GM18909 (cell line): ENCODE results near the gene SEC11A.
A peak's percentile ranks its signal among the peaks of the same experiment; 100 is the strongest.
"Not testable (repeated sequence)": the region's sequence is repeated elsewhere in the genome, so short reads cannot be mapped to it uniquely, and the experiment has no call there.

Experiments used
- ATAC-seq: cut with Tn5 transposase; IDR thresholded peaks from one replicate; pipeline ENCODE4 v1.9.1; 2021; ENCODE audit warnings: mild to moderate bottlenecking; ENCODE audit not compliant: unreplicated experiment, poor library complexity

SEC11A gene

DNA sequence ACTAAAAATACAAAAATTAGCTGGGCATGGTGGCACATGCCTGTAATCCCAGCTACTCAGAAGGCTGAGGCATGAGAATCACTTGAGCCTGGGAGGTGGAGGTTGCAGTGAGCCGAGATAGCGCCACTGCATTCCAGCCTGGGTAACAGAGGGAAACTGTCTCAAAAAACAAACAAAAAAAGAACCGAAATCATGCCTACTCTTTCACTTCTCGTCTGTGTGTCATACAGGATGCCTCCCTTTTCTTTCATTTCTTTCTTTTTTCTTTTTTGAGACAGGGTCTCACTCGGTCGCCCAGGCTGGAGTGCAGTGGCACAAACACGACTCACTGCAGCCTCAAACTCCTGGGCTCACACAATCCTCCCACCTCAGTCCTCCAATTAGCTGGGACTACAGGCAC is 29.5 kb downstream of the SEC11A start:
- ATAC-seq, result not testable (repeated sequence)

DNA sequence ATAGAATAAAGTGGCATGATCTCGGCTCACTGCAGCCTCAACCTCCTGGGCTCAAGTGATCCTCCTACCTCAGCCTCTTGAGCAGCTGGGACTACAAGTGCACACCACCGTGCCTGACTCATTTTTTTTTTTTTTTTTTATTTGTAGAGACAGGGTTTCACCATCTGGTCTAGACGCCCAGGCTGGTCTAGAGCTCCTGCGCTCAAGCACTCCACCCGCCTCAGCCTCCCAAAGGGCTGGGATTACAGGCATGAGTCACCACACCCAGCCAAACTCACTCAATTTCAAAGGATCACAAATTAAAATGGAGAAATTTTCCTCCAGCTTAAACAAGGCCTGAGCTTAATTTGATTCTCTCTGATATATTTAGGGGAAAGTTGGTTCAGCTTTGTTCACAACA is 30.6 kb downstream of the SEC11A start:
- no peak for ATAC-seq

DNA sequence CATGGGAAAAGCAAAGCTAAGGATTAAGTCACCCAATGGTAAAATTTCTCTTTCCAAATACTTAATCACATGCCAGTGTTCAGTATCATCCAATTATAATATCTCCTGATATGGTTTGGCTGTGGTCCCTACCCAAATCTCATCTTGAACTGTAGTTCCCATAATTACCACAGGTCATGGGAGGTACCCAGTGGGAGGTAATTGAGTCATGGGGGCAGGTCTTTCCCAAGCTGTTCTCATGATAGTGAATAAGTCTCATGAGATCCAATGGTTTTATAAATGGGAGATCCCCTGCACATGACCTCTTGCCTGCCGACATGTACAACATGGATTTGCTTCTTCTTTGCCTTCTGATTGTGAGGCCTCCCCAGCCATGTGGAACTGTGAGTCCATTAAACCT is 31.8 kb downstream of the SEC11A start:
- ATAC-seq, result no peak

DNA sequence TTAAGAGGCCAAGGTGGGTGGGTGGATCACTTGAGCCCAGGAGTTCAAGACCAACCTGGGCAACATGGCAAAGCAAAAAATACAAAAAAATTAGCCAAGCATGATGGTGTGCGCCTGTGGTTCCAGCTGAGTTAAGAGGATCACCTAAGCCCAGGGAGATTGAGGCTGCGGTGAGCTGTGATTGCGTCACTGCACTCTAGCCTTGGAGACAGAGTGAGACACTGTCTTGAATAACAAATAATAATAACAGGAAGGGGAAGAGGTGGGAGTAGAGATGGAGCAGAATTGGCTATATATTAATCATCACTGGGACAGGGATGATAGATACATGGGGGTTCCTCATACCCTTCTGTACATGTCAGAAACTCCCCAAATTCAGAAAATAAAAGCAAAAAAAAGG is 34.1 kb downstream of the SEC11A start:
- no peak for ATAC-seq

DNA sequence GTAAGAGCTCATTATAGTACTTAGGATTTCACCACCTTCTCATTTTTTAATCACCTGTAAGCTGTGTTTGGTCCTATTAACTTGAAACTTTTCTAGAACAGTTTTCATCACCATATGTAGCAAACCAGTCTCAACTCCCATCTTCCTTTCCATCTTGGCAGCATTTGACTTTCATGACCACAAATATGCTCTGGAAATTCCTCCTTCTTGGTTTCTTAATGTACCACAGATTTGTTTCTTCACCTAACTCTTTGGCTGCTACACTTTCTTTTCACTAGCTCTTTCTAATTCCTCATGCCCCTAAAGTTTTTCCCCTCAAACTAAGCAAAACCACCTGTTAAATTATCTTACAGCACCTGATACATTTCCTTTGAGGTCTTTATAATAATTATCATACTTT is 44.7 kb downstream of the SEC11A start:
- no peak for ATAC-seq

DNA sequence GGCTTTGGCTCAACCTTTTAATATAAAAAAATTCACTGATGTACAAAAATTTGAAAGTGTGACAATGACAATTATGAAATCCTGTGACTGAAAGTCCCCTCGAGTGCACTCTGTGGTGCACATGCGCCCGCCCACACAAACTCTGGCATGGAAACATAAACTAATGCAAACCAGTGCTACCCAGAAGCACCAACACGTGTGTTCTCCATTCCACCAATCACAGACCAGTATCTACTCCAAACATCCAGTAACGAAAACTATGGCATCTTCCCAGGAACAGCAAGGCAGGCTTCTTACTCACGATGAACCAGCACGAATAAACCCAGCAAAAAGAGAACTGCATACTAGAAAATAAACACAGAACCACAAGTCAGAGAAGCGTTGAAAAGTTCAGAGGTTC is 46.2 kb downstream of the SEC11A start:
- no peak for ATAC-seq

DNA sequence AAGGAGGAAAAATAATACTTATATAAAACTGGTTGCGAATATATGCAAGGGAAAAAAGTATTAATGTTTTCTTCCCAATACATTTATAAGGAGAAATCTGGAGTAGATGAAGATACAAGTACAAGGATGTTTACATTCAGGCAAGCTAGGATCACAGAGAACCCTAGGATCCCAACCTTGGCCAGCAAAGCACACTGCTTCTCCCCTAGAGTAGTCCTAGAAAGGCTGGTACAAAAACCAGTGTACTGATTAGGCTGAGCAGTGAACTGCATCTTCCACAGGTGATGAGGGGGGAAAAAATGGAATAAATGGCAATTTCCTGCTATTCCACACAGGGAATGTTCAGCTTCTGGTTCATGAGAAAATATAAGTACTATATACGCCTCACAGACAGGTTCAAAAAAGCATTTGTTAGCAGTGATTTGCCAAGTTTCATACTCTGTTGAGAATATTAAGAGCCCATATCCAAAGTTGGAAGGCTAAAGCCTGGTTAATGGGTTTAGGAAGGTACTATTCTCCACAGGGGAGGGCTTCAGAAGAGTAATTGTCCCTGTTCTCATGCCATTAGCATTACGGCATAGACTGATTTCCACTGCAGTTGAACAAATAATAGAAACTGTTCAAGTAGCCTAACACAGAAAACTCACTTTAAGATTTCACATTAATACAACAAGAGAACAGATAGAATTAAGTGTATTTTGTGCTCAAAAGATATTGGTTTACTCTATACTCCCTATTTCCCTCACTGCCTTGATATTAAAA is 47.5 kb downstream of the SEC11A start:
- ATAC-seq, result no peak

DNA sequence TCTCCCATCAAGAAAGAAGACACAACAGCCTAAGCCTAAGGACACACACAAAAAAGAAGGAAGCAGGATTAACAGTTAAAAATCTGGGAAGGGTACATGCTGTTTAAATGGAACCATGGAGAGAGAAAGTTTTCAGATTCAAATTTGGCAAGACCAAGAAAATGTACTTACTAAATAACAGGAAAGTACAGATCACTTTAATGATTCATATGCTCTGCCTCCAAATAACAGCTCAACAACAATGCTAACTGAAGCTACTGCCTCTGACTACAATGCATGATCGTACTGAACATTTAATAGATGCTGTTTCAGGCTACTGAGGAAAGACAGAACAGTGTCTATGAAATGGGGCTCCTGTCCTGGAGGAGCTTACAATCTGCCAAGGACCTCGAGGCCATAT is 49.6 kb downstream of the SEC11A start:
- ATAC-seq, result no peak

DNA sequence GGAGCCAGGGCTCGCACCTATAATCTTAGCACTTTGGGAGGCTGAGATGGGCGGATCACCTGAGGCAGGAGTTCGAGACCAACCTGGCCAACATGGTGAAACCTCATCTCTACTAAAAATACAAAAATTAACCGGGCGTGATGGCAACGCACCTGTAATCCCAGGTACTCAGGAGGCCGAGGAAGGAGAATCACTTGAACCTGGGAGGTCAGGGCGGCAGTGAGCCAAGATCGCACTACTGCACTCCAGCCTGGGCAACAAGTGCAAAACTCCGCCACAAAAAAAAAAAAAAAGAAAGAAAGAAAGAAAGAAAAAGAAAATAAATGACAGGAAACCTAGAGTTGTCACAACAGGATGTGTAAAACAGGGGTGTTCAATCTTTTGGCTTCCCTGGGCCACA is 54.9 kb downstream of the SEC11A start:
- ATAC-seq, result no peak

DNA sequence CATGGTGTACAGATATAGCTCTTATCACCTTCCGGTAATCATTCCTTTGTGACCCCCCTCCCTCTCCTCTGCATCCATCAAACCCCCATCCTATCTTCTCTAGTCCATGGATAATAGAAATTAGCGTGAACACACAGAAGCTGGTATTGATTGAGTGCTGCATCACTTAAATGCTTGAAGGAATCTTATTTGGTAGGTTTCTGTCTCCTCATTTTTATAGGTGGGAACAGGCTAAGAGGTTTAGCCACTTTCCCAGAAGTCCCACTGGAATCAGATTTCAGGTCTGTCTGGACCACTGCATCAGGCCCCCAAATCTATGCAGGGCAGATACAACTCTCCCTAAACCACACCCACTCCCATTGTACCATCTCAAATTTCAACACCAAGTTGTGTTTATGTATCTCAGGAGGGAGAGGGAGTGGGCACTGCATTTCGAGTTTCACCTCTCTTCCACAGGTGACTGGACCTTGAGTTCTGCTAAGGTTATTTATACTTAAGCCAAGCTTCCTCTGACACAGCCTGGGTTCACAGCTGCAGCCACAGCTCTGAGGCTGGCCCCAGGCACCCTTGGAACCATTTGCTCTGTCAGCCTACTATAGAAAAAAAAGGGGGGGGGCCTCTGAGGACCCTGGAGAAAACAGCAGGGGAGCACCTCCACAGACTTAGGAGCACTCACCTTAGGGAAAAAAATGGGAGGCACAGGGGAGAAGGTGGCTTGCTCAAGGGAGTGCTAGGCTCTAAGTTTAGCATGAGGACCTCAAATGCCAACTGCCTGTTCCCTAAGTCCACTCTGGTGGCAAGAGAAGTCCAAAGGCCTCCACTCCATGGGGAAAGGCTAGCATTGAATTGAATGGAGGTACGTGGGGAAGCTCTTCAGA is 55.8 kb downstream of the SEC11A start:
- no peak for ATAC-seq

DNA sequence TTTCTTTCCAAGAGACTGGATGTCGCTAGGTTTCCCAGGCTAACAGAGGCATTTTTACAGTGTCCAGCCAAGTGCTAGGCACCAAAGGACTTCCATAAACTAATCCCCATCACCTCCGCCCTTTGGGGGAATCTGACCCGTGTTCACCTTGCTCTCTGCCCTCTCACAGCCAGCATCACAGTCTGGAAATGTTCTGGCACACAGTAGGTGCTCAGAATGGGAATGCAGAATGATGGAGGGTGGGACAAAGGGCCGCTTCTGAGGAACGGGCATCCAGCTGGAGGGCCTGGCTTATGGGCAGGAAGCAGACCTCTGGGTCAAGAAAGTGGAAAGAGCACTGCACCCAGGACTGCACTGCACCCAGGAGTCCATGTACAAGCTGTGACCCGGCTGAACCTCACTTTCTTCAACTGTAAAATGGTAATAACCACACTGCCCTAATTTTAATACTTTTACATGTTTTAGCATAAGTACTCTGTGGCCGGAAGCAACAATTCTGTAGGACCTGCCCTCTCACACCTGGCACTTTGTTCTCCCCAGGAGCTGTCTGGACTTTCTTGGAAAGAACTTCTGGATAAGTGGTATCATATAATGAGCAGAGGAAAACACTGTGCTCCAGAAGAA is 57.0 kb downstream of the SEC11A start:
- no peak for ATAC-seq

DNA sequence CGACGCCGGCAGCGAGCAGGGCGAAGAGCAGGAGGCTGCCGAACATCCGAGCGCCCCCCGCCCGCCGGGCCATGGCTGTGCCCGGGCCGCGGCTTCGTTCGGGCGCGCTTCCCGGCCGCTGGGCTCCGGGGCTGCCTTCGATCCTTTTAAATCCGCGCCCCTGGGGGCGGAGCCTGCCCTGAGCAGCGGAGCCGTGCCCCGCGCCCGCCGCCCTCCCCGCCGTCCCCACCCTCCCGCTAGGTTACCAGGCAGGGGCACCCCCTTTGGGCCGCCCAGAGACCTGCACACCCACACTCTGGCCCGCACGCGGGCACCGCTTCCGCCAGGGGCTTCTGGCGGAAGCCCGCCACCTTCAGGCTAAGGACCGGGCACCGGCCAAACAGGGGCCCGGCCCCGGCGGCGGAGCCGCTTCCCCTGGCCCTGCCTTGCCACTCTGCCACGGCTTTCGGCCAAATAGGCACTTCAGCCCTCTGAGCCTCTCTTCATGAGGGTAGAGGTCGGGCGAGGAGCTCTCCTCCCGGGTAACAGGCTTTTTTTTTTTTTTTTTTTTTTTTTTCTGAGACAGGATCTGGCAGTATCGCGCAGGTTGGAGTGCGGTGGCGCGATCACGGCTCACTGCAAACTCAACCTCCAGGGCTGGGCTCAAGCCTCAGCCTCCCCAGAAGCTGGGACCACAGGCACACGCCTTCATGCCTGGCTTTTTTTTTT is 57.7 kb downstream of the SEC11A start, which contains the start of gene NMB:
Gene NMB (minus strand): TSS at position 120 of the 708 bp plus-strand sequence. CDS start 47 bp downstream, at position 73.
- peak; percentile 74 for ATAC-seq

DNA sequence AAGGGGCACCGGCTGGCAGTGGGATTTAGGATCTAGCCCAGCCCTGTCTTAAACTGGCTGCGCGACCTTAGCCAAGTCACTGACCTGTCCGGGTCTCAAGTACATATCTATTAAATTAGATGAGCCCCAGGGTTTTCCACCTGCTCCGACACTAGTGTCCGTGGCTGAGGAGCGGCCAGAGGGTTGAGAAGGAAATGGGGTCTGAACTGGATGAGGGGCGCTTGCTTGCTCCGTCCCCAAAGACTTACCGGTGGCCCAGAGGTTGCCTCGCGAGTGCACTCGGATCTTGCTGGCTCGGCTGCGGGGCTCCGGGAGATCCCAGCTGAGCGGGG is 58.2 kb downstream of the SEC11A start:
- ATAC-seq, result no peak

DNA sequence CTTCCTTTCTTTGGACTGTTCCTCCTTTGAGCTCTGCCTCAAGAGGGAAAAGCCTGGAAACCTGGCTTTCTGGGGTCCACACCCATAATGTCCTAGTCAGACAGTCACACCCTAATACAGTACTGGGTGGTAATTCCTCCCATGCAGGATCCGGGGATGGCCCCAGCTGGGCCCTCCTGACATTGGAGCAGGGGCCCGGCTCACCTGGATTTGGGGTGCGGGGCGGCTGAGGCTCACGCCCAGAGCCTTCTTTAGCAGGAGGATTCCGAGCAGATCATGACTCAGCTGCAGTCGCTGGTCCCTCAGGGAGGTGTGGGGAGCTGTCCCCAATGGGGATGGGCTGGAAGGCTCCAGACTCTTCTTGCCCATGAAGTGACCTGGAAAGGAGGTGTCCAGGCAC is 59.0 kb downstream of the SEC11A start:
- ATAC-seq, result no peak

DNA sequence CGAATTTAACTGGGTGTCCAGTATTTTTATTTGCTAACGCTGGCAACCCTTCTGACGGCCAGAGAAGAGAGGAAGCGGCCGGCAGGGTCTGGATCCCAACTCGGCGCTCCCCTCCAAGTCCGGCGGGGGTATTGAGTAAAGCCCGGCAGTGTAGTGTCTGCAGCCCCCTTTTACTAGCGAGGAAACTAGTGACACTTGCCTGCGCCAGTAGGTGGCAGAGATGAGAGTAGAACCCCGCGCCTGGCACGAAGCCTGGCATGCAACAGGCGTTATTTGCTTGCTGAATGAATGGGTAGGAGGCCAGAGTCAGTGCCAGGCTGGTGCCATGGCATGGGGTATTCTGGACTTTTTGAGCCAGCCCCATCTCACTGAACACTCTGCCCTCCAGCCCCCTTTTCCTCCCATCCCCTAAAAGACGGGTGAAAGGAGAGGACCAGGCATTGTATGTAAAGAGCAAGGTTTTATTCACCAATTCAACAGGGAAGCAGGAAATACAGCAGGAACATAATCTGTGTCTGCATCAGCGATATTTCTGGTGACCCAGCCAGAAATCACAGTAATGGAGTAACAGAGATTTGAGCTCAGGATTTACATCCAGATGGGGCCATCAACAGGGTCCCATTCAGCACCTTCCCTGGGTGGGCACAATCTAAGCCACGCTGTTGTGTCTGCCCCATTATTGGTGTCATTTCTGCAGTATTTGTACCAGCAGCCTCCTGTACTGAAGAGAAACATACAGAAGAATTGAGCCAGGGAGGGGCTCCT is 61.1 kb downstream of the SEC11A start:
- ATAC-seq, result peak; percentile 45

DNA sequence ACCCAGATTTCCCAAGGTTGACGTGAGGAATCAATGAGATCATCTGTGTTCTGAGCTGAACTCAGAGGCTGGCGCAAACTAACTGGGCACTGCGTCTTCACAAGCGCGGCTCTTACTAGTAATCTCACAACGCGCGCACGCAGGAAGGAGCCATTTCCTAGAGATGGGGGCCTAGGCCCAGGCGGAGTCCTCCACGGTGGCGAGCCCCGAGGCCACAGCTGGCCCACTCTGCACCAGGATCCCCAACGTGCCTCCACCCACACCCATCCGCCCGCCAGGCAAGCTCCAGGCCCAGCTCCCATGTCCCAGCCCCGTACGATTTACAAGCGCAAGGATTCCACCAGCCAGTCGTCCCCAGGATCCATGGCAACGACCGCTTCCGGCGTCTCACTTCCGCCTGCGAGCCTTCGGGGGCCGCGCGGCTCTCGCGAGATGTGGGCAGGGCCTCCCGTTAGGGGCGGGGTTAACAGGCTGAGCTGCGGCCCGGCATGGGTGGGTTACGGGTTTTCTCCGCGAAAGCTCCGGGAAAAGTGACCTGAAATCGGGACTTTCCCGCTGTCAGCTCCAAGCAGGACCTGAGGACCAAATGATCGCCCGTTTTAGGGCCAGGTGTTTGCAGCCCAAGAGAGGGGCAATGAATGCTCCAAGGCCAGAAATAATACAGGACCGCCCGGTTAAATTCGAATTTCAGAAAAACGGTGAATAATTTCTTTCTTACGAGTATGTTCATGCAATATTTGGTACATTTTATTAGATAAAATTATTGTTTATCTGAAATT is 61.8 kb downstream of the SEC11A start, which contains the start of gene WDR73:
Gene WDR73 (minus strand): TSS at position 374 of the 779 bp plus-strand sequence. CDS start 9 bp downstream, at position 365.
- peak; percentile 81 for ATAC-seq

DNA sequence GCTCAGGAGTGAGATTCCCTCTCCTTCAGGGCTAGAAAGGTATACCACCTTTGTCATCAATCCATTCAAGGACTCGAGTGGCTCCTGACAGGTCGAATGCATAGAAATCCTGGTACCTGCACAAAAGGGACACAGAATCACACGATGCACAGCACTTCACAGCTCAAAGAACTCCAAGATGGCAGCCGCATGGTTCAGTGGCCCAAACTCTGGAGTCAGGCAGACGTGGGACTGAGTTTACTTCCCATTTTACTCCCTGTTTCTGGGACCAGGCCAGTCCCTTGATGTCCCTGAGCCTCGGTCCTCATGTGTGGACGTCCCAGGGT is 62.4 kb downstream of the SEC11A start:
- ATAC-seq, result no peak

DNA sequence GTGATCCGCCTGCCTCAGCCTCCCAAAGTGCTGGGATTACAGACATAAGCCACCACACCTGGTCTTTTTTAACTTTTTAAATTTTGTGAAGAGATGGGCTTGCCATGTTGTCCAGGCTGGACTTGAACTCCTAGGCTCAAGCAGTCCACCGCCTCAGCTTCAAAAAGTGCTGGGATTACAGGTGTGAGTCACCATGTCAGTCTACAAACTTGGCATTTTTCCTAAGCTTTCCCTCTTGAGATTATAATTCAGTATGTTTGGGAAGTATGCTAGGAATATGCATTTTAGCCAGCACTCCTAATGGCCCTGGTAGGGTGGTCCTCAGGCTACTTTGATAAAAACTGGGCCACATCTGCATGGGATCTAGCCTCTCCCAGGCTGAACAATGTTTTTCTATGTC is 66.2 kb downstream of the SEC11A start:
- ATAC-seq, result no peak

DNA sequence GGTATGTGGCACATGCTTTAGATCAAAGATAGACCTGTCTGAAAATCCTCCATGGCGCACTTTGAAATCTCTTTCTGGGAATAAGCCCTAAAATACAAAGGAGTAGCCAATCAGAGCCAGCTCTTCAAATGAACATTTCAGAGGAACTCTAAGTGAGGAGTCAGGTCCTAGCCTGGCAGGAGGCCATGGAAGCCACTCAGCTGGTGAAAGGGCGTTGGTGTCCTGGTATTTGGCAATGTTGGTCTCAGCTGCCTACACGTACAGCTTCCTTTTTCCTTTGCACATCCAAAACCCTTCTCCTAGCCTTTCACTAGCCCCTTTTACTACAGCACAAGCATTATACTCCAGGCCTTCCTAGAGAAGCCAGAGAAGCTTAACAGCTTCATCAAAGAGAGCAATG is 67.4 kb downstream of the SEC11A start:
- no peak for ATAC-seq
